ENCODE results near the gene EBNA1BP2. TPM values are rescaled to one million over a fixed set of nuclear protein-coding genes. Genes with fewer than 3 reads are reported as not detected.

The EBNA1BP2 gene
- total and polyA plus RNA-seq, 10 of the 15 experiments (the other 5 are each of a cell fraction or from before 2014, with no cell fraction given): 57.5 to 275 (median 133) TPM

DNA sequence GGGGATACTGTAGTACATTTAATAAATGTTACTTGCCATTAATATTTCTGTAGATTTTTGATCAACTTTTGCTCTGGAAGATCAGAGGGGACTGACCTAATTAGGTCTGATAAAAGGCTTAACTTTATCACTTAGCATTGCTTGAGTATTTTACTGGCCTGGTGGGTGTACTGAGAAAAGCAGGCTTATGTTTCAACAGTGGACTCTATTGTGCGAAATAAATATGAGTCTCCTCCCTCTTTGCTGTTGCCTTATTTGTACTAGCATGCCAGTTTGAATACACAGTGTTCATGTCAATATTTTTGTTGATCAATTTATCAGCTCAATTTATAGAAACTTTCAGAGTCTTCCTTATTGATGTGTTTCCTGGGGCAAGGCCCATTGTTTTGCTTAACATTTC lies 49.1 kb downstream of the EBNA1BP2 start:
- FAIRE-seq: no peak
- H3K4me2 ChIP-seq (ENCODE audit: control insufficient read depth, insufficient read depth): no peak overlapping the region
- TF ChIP-seq, protein P1, sequence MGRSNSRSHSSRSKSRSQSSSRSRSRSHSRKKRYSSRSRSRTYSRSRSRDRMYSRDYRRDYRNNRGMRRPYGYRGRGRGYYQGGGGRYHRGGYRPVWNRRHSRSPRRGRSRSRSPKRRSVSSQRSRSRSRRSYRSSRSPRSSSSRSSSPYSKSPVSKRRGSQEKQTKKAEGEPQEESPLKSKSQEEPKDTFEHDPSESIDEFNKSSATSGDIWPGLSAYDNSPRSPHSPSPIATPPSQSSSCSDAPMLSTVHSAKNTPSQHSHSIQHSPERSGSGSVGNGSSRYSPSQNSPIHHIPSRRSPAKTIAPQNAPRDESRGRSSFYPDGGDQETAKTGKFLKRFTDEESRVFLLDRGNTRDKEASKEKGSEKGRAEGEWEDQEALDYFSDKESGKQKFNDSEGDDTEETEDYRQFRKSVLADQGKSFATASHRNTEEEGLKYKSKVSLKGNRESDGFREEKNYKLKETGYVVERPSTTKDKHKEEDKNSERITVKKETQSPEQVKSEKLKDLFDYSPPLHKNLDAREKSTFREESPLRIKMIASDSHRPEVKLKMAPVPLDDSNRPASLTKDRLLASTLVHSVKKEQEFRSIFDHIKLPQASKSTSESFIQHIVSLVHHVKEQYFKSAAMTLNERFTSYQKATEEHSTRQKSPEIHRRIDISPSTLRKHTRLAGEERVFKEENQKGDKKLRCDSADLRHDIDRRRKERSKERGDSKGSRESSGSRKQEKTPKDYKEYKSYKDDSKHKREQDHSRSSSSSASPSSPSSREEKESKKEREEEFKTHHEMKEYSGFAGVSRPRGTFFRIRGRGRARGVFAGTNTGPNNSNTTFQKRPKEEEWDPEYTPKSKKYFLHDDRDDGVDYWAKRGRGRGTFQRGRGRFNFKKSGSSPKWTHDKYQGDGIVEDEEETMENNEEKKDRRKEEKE (IDR thresholded peaks at IDR 0.05): no peak
- TF ChIP-seq, protein P2, sequence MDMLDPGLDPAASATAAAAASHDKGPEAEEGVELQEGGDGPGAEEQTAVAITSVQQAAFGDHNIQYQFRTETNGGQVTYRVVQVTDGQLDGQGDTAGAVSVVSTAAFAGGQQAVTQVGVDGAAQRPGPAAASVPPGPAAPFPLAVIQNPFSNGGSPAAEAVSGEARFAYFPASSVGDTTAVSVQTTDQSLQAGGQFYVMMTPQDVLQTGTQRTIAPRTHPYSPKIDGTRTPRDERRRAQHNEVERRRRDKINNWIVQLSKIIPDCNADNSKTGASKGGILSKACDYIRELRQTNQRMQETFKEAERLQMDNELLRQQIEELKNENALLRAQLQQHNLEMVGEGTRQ (IDR thresholded peaks at IDR 0.05; ENCODE audit: borderline replicate concordance, low read depth, low read length): no peak
- TF ChIP-seq NFYB (IDR thresholded peaks at IDR 0.05; ENCODE audit: insufficient read depth, low read depth, low read length) (no peak), RELB (IDR thresholded peaks at IDR 0.05; ENCODE audit: low read depth) (no peak), ZZZ3 (IDR thresholded peaks at IDR 0.05; ENCODE audit: control insufficient read depth, insufficient read length, low read depth) (no peak), TARDBP (IDR thresholded peaks at IDR 0.05; ENCODE audit: borderline replicate concordance) (no peak), RB1 (IDR thresholded peaks at IDR 0.05; ENCODE audit: borderline replicate concordance) (no peak), IRF4 (IDR thresholded peaks at IDR 0.05; ENCODE audit: low read depth, low read length) (no peak), E4F1 (IDR thresholded peaks at IDR 0.05; ENCODE audit: borderline replicate concordance, partially characterized antibody) (no peak), RAD21 (IDR thresholded peaks at IDR 0.05; ENCODE audit: insufficient read depth, low read depth, low read length) (no peak)
- 41% methylated on average over 1 of the region's 1 CpG for WGBS (ENCODE audit: insufficient coverage, insufficient replicate concordance, low lambda C conversion rate, missing lambda C conversion rate)
- intact Hi-C loops (cut with micrococcal nuclease; ENCODE audit: unreplicated experiment): no loop called here
- no peak for DNase-seq (ENCODE audit: low read depth, low spot score)
- in situ Hi-C loops (cut with MboI): no loop called here
- no peaks in the 10 kb centered on the region; the same call in 2 of the 3 replicates for H3K9me3 ChIP-seq (replicated peaks; ENCODE audit: control insufficient read depth, insufficient read depth, low read length)
- no peak overlapping the region for H3K4me3 ChIP-seq
- H3K9ac ChIP-seq (ENCODE audit: control insufficient read depth, insufficient read depth, low read length): no peak overlapping the region
- no peaks in the 10 kb centered on the region for H3K4me1 ChIP-seq (ENCODE audit: control insufficient read depth, insufficient read depth, low read length)
- H4K20me1 ChIP-seq (ENCODE audit: control insufficient read depth, insufficient read depth): no peaks in the 10 kb centered on the region
- no peaks in the 10 kb centered on the region for H3K27me3 ChIP-seq (replicated peaks in 1 of 2; ENCODE audit: control insufficient read depth in 2 of 2, insufficient read depth in 2 of 2, low read length in 1 of 2)
- no peaks in the 10 kb centered on the region for H3K79me2 ChIP-seq (ENCODE audit: control insufficient read depth, insufficient read depth, low read length)
- ATAC-seq: no peak
- no peak overlapping the region for H3K27ac ChIP-seq (ENCODE audit: control insufficient read depth, insufficient read depth)
- RAD21 ChIA-PET (ENCODE audit: unreplicated experiment): no interaction called here
- no peaks in the 10 kb centered on the region for H3K36me3 ChIP-seq (ENCODE audit: control insufficient read depth in 2 of 2, insufficient read depth in 2 of 2, low read length in 1 of 2)
- H2AFZ ChIP-seq (ENCODE audit: control insufficient read depth, low read depth, low read length): no peak overlapping the region
- SMC1A ChIA-PET (ENCODE audit: uncharacterized antibody, unreplicated experiment): no interaction called here
- POLR2A ChIA-PET: no interaction called here
- no TSS peak for BruUV-seq (replicated peaks)
- CTCF ChIA-PET: no interaction called here
